ENCODE results near the gene TSPO2.

Gene TSPO2

GRCh38 chr6:41040940-41041536 lies 1.2 kb upstream of the TSPO2 start:
- Histone ChIP-seq H3K4me2 (ENCODE audit: low read length) (no peak overlapping the region), H3K36me3 (ENCODE audit: control insufficient read depth, insufficient read depth, low read length) (no peaks in the 10 kb centered on the region), H2AFZ (no peak overlapping the region), H3K27me3 (ENCODE audit: control insufficient read depth, insufficient read depth, low read length) (no peaks in the 10 kb centered on the region), H3K27ac (no peak overlapping the region), H3K9me3 (ENCODE audit: control insufficient read depth, low read length) (no peaks in the 10 kb centered on the region), H3K79me2 (no peaks in the 10 kb centered on the region), H3K4me1 (no peaks in the 10 kb centered on the region), H3K9ac (no peak overlapping the region), H3K4me3 (ENCODE audit: low read depth, low read length) (no peak overlapping the region)
- no peak for TF ChIP-seq CTCF (IDR thresholded peaks at IDR 0.05)

- no peak overlapping the region for H3K4me3 ChIP-seq (ENCODE audit: low read depth, low read length)
Observed at GRCh38 chr6:41043151-41043550, 884 bp downstream of the TSPO2 start.

GRCh38 chr6:41045664-41046063 lies 3.4 kb downstream of the TSPO2 start:
- H3K27me3 ChIP-seq (ENCODE audit: control insufficient read depth, insufficient read depth, low read length), result no peaks in the 10 kb centered on the region
- no peak overlapping the region for H3K27ac ChIP-seq
- no peaks in the 10 kb centered on the region for H3K36me3 ChIP-seq (ENCODE audit: control insufficient read depth, insufficient read depth, low read length)
- H3K4me3 ChIP-seq (ENCODE audit: low read depth, low read length), result no peak overlapping the region
- no peak overlapping the region for H3K4me2 ChIP-seq (ENCODE audit: low read length)
- H3K4me1 ChIP-seq, result no peaks in the 10 kb centered on the region
- no peak overlapping the region for H3K9ac ChIP-seq
- TF ChIP-seq CTCF (IDR thresholded peaks at IDR 0.05), result no peak
- H3K79me2 ChIP-seq, result no peaks in the 10 kb centered on the region
- H2AFZ ChIP-seq, result no peak overlapping the region
- H3K9me3 ChIP-seq (ENCODE audit: control insufficient read depth, low read length), result no peaks in the 10 kb centered on the region

More at GRCh38 chr6:41043151-41043550, 884 bp downstream of the TSPO2 start:
- Histone ChIP-seq H3K9ac (no peak overlapping the region), H3K27ac (no peak overlapping the region), H2AFZ (no peak overlapping the region), H3K4me2 (ENCODE audit: low read length) (no peak overlapping the region), H3K4me1 (no peaks in the 10 kb centered on the region), H3K27me3 (ENCODE audit: control insufficient read depth, insufficient read depth, low read length) (no peaks in the 10 kb centered on the region), H3K9me3 (ENCODE audit: control insufficient read depth, low read length) (no peaks in the 10 kb centered on the region), H3K36me3 (ENCODE audit: control insufficient read depth, insufficient read depth, low read length) (no peaks in the 10 kb centered on the region), H3K79me2 (no peaks in the 10 kb centered on the region)
- TF ChIP-seq CTCF (IDR thresholded peaks at IDR 0.05), result no peak

- Histone ChIP-seq H3K4me3 (ENCODE audit: low read depth, low read length) (no peak overlapping the region), H3K4me2 (ENCODE audit: low read length) (no peak overlapping the region), H3K9ac (no peak overlapping the region), H3K9me3 (ENCODE audit: control insufficient read depth, low read length) (no peaks in the 10 kb centered on the region), H3K27me3 (ENCODE audit: control insufficient read depth, insufficient read depth, low read length) (no peaks in the 10 kb centered on the region), H2AFZ (no peak overlapping the region), H3K4me1 (no peaks in the 10 kb centered on the region), H3K27ac (no peak overlapping the region), H3K79me2 (no peaks in the 10 kb centered on the region), H3K36me3 (ENCODE audit: control insufficient read depth, insufficient read depth, low read length) (no peaks in the 10 kb centered on the region)
- no peak for TF ChIP-seq CTCF (IDR thresholded peaks at IDR 0.05)
Observed at GRCh38 chr6:41046084-41046483, 3.8 kb downstream of the TSPO2 start.

GRCh38 chr6:41047306-41047705 lies 5.0 kb downstream of the TSPO2 start:
- H3K27ac ChIP-seq, result no peak overlapping the region
- H3K79me2 ChIP-seq, result no peaks in the 10 kb centered on the region
- H2AFZ ChIP-seq, result no peak overlapping the region
- H3K36me3 ChIP-seq (ENCODE audit: control insufficient read depth, insufficient read depth, low read length), result no peaks in the 10 kb centered on the region
- H3K9ac ChIP-seq, result no peak overlapping the region
- no peak for TF ChIP-seq CTCF (IDR thresholded peaks at IDR 0.05)
- no peaks in the 10 kb centered on the region for H3K27me3 ChIP-seq (ENCODE audit: control insufficient read depth, insufficient read depth, low read length)
- no peaks in the 10 kb centered on the region for H3K9me3 ChIP-seq (ENCODE audit: control insufficient read depth, low read length)
- H3K4me2 ChIP-seq (ENCODE audit: low read length), result no peak overlapping the region
- no peak overlapping the region for H3K4me3 ChIP-seq (ENCODE audit: low read depth, low read length)
- no peaks in the 10 kb centered on the region for H3K4me1 ChIP-seq
